ENCODE data around the gene TTC27. TPM values are rescaled to one million over a fixed set of nuclear protein-coding genes. Genes with fewer than 3 reads are reported as not detected.

The TTC27 gene
- total and polyA plus RNA-seq, 2 donors = 10.9 to 17.8 TPM

DNA sequence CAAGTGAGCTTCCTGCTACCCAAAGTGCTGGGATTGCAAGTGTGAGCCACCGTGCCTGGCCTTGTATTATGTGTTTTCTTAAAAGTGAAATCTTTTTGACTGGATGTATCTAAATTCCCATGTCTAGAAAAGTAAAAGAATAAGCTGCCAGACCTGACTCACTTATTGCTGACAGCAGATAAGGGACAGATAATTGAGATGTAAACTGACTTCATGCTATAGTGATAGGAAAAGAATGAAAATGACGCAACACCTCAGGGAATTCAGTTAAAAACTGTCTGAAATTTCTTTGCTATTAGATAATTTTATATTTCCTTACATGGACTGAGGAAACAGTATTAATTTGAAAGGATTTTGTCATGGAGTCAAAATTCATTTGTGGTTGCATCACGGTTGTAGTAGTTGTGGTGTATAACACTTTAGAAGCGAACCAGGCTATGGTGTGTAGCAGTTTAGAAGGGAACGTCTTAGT lies 19.4 kb downstream of the TTC27 start:
- DNase-seq (ENCODE audit: low read depth in 6 of 9, low spot score in 9 of 9) = no peak
- WGBS = 96% methylated on average over 5 of the region's 5 CpGs

DNA sequence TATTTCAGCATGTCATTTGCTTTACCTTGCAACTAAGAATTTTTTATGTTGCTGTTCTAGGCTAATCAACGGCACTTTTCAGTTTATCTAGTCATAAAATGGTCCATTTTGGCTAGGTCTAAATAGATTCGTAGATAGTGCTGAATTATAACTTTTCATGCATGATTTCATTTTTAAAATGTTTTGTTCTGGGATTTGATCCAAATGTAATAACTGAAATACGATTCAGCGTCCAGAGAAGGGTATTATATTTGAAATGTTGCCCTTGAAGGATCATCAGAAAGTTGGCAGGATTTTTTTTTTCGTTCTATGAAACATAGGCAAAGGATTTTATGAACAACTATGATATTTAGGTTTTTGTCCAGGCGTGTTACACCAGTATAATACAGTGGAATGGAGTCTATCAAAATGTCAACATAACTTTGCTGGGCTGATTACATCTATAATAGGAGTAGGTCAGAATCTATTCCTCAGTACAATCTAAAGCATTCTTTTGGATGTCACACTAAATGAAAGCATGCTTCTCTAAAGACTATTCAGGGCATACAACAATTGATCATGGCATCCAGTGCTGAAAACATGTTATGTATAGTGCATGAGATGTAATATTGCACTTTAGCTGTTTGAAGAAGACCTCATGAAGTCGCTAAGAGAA lies 24.8 kb downstream of the TTC27 start:
- Histone ChIP-seq H3K9me3 (ENCODE audit: control insufficient read depth in 2 of 2, insufficient read depth in 1 of 2, low read length in 1 of 2) (no peaks in the 10 kb centered on the region), H3K4me3 (ENCODE audit: low read length in 2 of 2) (no peak overlapping the region), H3K36me3 (ENCODE audit: control insufficient read depth in 2 of 2, insufficient read depth in 2 of 2, low read length in 1 of 2) (no peaks in the 10 kb centered on the region), H3K4me1 (ENCODE audit: control insufficient read depth in 2 of 2, insufficient read depth in 2 of 2, low read length in 2 of 2) (no peaks in the 10 kb centered on the region), H3K27ac (ENCODE audit: low read depth in 1 of 2, low read length in 1 of 2) (no peak overlapping the region), H3K27me3 (ENCODE audit: control insufficient read depth in 2 of 2, insufficient read depth in 1 of 2, low read length in 1 of 2) (no peaks in the 10 kb centered on the region)
- DNase-seq (ENCODE audit: low read depth in 6 of 9, low spot score in 9 of 9) = no peak
- WGBS = 94% methylated on average over 7 of the region's 7 CpGs

More for the DNA sequence above, 19.4 kb downstream of the TTC27 start:
- H3K4me3 ChIP-seq (ENCODE audit: low read length in 2 of 2) = no peak overlapping the region
- H3K27me3 ChIP-seq (ENCODE audit: control insufficient read depth in 2 of 2, insufficient read depth in 1 of 2, low read length in 1 of 2) = no peaks in the 10 kb centered on the region
- no peaks in the 10 kb centered on the region for H3K4me1 ChIP-seq (ENCODE audit: control insufficient read depth in 2 of 2, insufficient read depth in 2 of 2, low read length in 2 of 2)
- H3K27ac ChIP-seq (ENCODE audit: low read depth in 1 of 2, low read length in 1 of 2) = no peak overlapping the region
- H3K9me3 ChIP-seq (ENCODE audit: control insufficient read depth in 2 of 2, insufficient read depth in 1 of 2, low read length in 1 of 2) = no peaks in the 10 kb centered on the region
- H3K36me3 ChIP-seq (ENCODE audit: control insufficient read depth in 2 of 2, insufficient read depth in 2 of 2, low read length in 1 of 2) = peaks cover 0 to 5% of the 10 kb centered on the region in 2 donors

DNA sequence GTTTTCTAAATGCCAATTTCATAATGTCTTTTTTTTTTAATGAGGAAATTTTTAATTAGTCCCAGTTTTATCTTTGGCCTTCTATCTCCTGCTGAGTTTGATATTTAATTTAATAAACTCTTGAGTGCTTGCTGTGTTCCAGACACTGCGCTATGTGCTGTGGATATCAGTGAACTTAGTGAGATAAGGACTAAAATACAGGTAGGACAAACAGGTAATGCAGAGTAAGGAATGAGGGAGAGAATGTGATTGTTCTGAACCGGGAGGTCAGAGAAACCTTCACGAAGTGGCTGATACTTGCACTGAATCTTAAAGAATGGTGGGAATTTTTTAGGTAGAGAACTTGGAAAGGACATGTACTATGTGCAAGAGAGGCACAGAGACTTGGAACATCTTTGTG lies 28.2 kb downstream of the TTC27 start:
- H3K4me3 ChIP-seq (ENCODE audit: low read length in 2 of 2) = no peak overlapping the region
- no peaks in the 10 kb centered on the region for H3K27me3 ChIP-seq (ENCODE audit: control insufficient read depth in 2 of 2, insufficient read depth in 1 of 2, low read length in 1 of 2)
- no peaks in the 10 kb centered on the region for H3K4me1 ChIP-seq (ENCODE audit: control insufficient read depth in 2 of 2, insufficient read depth in 2 of 2, low read length in 2 of 2)
- no peaks in the 10 kb centered on the region for H3K36me3 ChIP-seq (ENCODE audit: control insufficient read depth in 2 of 2, insufficient read depth in 2 of 2, low read length in 1 of 2)
- H3K9me3 ChIP-seq (ENCODE audit: control insufficient read depth in 2 of 2, insufficient read depth in 1 of 2, low read length in 1 of 2) = no peaks in the 10 kb centered on the region
- DNase-seq (ENCODE audit: low read depth in 6 of 9, low spot score in 9 of 9) = no peak
- 98% methylated on average over 3 of the region's 3 CpGs for WGBS
- no peak overlapping the region for H3K27ac ChIP-seq (ENCODE audit: low read depth in 1 of 2, low read length in 1 of 2)

DNA sequence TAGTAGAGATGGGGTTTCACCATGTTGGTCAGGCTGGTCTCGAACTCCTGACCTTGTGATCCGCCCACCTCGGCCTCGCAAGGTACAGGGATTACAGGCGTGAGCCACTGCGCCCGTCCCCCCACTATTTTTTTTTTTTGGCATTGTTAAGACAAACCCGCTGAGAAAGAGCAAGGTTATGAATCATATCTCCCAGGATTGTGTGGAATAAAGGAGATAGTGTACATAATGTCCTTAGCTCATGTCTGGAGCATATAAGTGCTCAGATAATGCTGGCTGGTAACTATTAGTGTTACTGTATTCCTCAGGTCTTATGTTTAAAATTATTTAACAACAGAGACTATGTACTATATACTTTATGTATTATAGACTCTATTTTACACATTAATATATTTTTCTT lies 36.0 kb downstream of the TTC27 start:
- Histone ChIP-seq H3K36me3 (ENCODE audit: control insufficient read depth in 2 of 2, insufficient read depth in 2 of 2, low read length in 1 of 2) (no peaks in the 10 kb centered on the region), H3K4me1 (ENCODE audit: control insufficient read depth in 2 of 2, insufficient read depth in 2 of 2, low read length in 2 of 2) (no peaks in the 10 kb centered on the region), H3K4me3 (ENCODE audit: low read length in 2 of 2) (no peak overlapping the region), H3K27ac (ENCODE audit: low read depth in 1 of 2, low read length in 1 of 2) (no peak overlapping the region), H3K9me3 (ENCODE audit: control insufficient read depth in 2 of 2, insufficient read depth in 1 of 2, low read length in 1 of 2) (no peaks in the 10 kb centered on the region), H3K27me3 (ENCODE audit: control insufficient read depth in 2 of 2, insufficient read depth in 1 of 2, low read length in 1 of 2) (no peaks in the 10 kb centered on the region)
- WGBS = 98% methylated on average over 8 of the region's 8 CpGs
- no peak for DNase-seq (ENCODE audit: low read depth in 6 of 9, low spot score in 9 of 9)

DNA sequence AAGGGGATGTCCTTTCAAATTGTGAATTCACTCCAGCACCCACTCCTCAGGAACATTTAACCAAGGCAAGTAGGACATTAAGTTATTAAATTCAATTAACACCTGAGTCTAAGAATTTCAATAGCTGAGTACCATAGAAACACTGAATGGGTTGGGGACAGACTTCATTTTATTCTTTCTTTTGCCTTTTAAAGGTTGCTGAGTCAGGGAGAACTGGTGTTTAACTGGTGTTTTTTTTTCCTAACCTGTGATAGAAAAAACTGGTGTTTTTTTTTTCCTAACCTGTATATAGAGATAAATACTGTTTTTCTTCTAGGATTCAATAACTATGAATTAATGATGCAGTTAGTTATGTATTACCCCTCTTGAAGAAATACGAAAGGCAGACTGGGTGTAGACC lies 38.9 kb downstream of the TTC27 start:
- WGBS = 97% methylated on average over 1 of the region's 1 CpG
- H3K4me1 ChIP-seq (ENCODE audit: control insufficient read depth in 2 of 2, insufficient read depth in 2 of 2, low read length in 2 of 2) = no peaks in the 10 kb centered on the region
- no peak for DNase-seq (ENCODE audit: low read depth in 6 of 9, low spot score in 9 of 9)
- H3K27ac ChIP-seq (ENCODE audit: low read depth in 1 of 2, low read length in 1 of 2) = no peak overlapping the region
- H3K36me3 ChIP-seq (ENCODE audit: control insufficient read depth in 2 of 2, insufficient read depth in 2 of 2, low read length in 1 of 2) = peaks cover 0 to 2% of the 10 kb centered on the region in 2 donors
- H3K9me3 ChIP-seq (ENCODE audit: control insufficient read depth in 2 of 2, insufficient read depth in 1 of 2, low read length in 1 of 2) = no peaks in the 10 kb centered on the region
- H3K4me3 ChIP-seq (ENCODE audit: low read length in 2 of 2) = no peak overlapping the region
- H3K27me3 ChIP-seq (ENCODE audit: control insufficient read depth in 2 of 2, insufficient read depth in 1 of 2, low read length in 1 of 2) = no peaks in the 10 kb centered on the region

DNA sequence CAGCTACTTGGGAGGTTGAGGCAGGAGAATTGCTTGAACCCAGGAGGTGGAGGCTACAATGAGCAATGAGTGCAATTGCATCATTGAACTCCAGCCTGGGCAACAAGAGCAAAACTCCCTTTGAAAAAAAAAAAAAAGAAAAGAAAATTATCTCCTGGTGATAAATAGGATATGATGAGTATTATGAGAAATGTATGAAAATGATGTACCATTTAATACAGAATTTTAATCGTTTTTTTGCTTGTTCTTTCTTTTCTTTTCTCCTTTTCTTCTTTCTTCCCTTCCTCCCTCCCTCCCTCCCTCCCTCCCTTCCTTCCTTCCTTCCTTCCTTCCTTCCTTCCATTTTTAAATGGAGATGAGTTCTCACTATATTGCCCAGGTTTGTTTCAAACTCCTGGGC lies 40.4 kb downstream of the TTC27 start:
- no peaks in the 10 kb centered on the region for H3K27me3 ChIP-seq (ENCODE audit: control insufficient read depth in 2 of 2, insufficient read depth in 1 of 2, low read length in 1 of 2)
- H3K4me3 ChIP-seq (ENCODE audit: low read length in 2 of 2) = no peak overlapping the region
- H3K9me3 ChIP-seq (ENCODE audit: control insufficient read depth in 2 of 2, insufficient read depth in 1 of 2, low read length in 1 of 2) = no peaks in the 10 kb centered on the region
- H3K4me1 ChIP-seq (ENCODE audit: control insufficient read depth in 2 of 2, insufficient read depth in 2 of 2, low read length in 2 of 2) = no peaks in the 10 kb centered on the region
- WGBS = 98% methylated on average over 1 of the region's 1 CpG
- H3K27ac ChIP-seq (ENCODE audit: low read depth in 1 of 2, low read length in 1 of 2) = no peak overlapping the region
- H3K36me3 ChIP-seq (ENCODE audit: control insufficient read depth in 2 of 2, insufficient read depth in 2 of 2, low read length in 1 of 2) = peaks cover 0 to 4% of the 10 kb centered on the region in 2 donors
- DNase-seq (ENCODE audit: low read depth in 6 of 9, low spot score in 9 of 9) = no peak

DNA sequence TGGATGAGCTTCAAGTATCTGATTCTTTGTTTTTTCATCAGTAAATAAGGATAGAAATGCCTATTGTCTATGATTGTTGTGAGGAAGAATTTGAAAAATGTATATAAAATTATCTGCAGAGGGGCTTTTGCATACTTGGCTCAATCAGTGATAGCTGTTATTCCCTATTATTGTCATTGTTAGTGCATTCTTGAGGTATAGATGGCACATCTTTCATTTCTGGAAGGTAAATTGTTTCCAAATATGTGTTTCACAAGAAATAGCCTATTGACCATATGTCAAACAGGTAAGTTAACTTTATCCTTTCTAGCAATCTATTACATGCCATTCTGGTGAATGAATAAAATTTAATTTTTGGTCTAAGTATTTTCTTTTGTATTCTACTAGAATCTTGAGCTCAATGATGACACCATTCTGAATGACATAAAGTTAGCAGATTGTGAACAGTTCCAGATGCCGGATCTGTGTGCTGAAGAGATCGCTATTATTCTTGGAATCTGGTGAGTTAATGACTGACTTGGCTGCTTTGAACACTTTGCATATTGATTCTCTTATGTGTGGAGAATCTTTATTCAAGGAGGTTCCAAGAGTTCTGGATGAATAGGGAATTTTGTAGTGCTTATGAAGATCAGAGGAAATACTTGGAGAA lies 44.2 kb downstream of the TTC27 start:
- peaks cover 0 to 4% of the 10 kb centered on the region in 2 donors for H3K36me3 ChIP-seq (ENCODE audit: control insufficient read depth in 2 of 2, insufficient read depth in 2 of 2, low read length in 1 of 2)

DNA sequence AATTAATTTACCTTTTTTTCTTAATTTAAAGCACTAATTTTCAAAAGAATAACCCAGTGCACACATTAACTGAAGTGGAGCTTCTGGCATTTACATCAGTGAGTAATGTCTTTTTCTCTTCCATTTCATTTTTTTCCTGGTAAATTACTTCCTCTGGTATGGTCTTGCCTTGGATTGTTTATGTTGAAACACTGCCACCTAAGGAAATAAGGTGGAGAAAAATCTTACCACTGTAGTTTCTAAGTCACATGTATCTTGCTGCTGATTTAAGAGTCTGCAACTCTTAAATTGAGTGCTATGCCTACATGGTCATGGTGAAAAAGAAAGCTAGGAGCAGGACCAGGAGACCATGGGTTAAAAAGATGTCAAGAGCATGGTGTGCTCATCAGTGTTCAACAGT lies 51.0 kb downstream of the TTC27 start:
- Histone ChIP-seq H3K9me3 (ENCODE audit: control insufficient read depth in 2 of 2, insufficient read depth in 1 of 2, low read length in 1 of 2) (no peaks in the 10 kb centered on the region), H3K36me3 (ENCODE audit: control insufficient read depth in 2 of 2, insufficient read depth in 2 of 2, low read length in 1 of 2) (peaks cover 0 to 2% of the 10 kb centered on the region in 2 donors), H3K27me3 (ENCODE audit: control insufficient read depth in 2 of 2, insufficient read depth in 1 of 2, low read length in 1 of 2) (no peaks in the 10 kb centered on the region), H3K27ac (ENCODE audit: low read depth in 1 of 2, low read length in 1 of 2) (no peak overlapping the region), H3K4me3 (ENCODE audit: low read length in 2 of 2) (no peak overlapping the region), H3K4me1 (ENCODE audit: control insufficient read depth in 2 of 2, insufficient read depth in 2 of 2, low read length in 2 of 2) (no peaks in the 10 kb centered on the region)
- no peak for DNase-seq (ENCODE audit: low read depth in 6 of 9, low spot score in 9 of 9)

More for the DNA sequence above, 44.2 kb downstream of the TTC27 start:
- Histone ChIP-seq H3K27ac (ENCODE audit: low read depth in 1 of 2, low read length in 1 of 2) (no peak overlapping the region), H3K27me3 (ENCODE audit: control insufficient read depth in 2 of 2, insufficient read depth in 1 of 2, low read length in 1 of 2) (no peaks in the 10 kb centered on the region), H3K4me3 (ENCODE audit: low read length in 2 of 2) (no peak overlapping the region), H3K4me1 (ENCODE audit: control insufficient read depth in 2 of 2, insufficient read depth in 2 of 2, low read length in 2 of 2) (no peaks in the 10 kb centered on the region), H3K9me3 (ENCODE audit: control insufficient read depth in 2 of 2, insufficient read depth in 1 of 2, low read length in 1 of 2) (no peaks in the 10 kb centered on the region)
- WGBS = 95% methylated on average over 2 of the region's 2 CpGs
- no peak for DNase-seq (ENCODE audit: low read depth in 6 of 9, low spot score in 9 of 9)

DNA sequence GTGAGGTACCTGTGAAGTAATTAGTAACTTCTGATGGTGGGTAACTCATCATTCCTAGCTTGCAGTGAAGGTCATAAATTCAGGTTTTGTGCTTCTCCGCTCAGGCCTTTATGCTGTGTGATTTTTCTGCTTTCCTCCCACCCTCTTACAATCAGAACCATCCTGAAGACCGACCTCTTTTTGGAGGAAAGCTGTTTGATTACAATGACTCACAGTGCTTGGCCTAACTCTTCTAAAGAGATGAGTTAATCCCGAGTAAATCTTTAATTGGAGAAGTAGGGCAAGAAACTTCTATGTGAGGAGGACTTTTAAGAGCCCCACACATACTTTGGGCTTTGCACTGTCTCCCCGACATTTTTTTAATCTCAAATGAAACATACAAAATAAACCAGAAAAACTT lies 53.1 kb downstream of the TTC27 start:
- Histone ChIP-seq H3K36me3 (ENCODE audit: control insufficient read depth in 2 of 2, insufficient read depth in 2 of 2, low read length in 1 of 2) (peaks cover 0 to 2% of the 10 kb centered on the region in 2 donors), H3K27me3 (ENCODE audit: control insufficient read depth in 2 of 2, insufficient read depth in 1 of 2, low read length in 1 of 2) (no peaks in the 10 kb centered on the region), H3K27ac (ENCODE audit: low read depth in 1 of 2, low read length in 1 of 2) (no peak overlapping the region), H3K4me1 (ENCODE audit: control insufficient read depth in 2 of 2, insufficient read depth in 2 of 2, low read length in 2 of 2) (no peaks in the 10 kb centered on the region), H3K4me3 (ENCODE audit: low read length in 2 of 2) (no peak overlapping the region), H3K9me3 (ENCODE audit: control insufficient read depth in 2 of 2, insufficient read depth in 1 of 2, low read length in 1 of 2) (no peaks in the 10 kb centered on the region)
- 95% methylated on average over 4 of the region's 4 CpGs for WGBS
- no peak for DNase-seq (ENCODE audit: low read depth in 6 of 9, low spot score in 9 of 9)
